ENCODE results near the gene PCSK9. TPM values are rescaled to one million over a fixed set of nuclear protein-coding genes. Genes with fewer than 3 reads are reported as not detected.

PCSK9 gene
- total RNA-seq, 1 experiment from 2014 or later = 0.26 TPM

DNA sequence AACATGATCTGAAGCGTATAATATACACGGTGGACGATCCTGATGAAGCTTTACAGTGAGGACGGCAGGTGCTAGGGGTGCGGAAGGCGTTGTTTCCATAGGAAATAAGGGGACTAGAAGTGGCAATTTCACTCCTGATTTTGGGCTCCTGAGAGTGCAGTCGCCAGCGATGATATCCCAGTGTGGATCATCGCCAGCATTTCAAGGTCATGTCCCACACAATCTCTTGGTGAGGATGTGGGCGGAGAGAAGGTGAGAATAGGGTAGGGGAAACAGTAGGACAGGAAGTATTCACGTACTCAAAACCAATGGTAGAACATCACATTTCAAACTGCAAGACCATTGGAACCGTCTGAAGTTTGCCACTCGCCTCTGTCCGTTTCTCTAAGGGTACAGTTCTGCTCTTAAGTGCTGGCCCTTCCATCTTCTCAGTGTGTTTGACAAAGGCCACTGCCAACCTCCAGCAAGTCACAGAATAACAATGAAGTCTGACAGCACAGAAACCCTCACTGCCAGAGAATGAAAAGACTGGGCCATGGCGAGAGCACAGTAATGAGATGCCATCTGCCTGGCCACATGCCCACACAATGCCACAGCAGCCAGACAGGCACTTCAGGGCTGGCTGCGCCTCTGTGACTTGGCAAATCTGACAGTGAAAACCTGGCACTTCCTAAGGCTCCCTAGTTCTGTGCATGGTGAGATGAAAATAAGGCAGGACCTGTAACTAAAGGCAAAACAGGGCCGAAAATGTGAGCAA is 27.9 kb downstream of the PCSK9 start:
- intact Hi-C loops (cut with micrococcal nuclease; ENCODE audit: unreplicated experiment) = no loop called here
- CTCF ChIA-PET = no interaction called here

DNA sequence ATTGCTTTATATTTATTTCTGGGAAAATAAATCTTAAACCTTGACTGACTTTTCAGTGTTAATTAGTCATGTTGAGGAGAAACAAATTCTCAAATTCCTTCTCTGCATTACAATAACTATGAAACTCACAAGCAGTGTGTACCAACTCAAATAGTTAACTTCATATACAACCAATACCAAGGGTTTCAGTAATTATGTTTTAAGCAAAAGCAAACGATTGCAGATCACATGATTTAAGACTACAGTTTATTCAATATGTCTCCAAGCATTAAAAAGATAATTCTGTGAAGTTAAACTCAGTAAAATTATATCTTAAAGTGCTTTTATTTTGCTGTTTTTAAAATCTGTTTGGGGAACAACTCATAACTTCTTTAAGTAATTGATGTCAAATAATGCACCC is 28.6 kb downstream of the PCSK9 start:
- H3K27me3 ChIP-seq (ENCODE audit: control insufficient read depth, insufficient read depth, low read length) = no peaks in the 10 kb centered on the region
- ATAC-seq (no peak), DNase-seq (ENCODE audit: low read depth, low spot score) (no peak)
- intact Hi-C loops (cut with micrococcal nuclease; ENCODE audit: unreplicated experiment) (no loop called here), in situ Hi-C loops (cut with HindIII; ENCODE audit: low pct_unique_long_range_greater_than_20kb, low sequenced_read_pairs) (no loop called here)
- TF ChIP-seq TCF7L2 (IDR thresholded peaks at IDR 0.05; ENCODE audit: low read depth, low read length) = no peak
- no peak for TF ChIP-seq POLR2AphosphoS5 (IDR thresholded peaks at IDR 0.05; ENCODE audit: low read depth, low read length)
- TF ChIP-seq, protein P1, sequence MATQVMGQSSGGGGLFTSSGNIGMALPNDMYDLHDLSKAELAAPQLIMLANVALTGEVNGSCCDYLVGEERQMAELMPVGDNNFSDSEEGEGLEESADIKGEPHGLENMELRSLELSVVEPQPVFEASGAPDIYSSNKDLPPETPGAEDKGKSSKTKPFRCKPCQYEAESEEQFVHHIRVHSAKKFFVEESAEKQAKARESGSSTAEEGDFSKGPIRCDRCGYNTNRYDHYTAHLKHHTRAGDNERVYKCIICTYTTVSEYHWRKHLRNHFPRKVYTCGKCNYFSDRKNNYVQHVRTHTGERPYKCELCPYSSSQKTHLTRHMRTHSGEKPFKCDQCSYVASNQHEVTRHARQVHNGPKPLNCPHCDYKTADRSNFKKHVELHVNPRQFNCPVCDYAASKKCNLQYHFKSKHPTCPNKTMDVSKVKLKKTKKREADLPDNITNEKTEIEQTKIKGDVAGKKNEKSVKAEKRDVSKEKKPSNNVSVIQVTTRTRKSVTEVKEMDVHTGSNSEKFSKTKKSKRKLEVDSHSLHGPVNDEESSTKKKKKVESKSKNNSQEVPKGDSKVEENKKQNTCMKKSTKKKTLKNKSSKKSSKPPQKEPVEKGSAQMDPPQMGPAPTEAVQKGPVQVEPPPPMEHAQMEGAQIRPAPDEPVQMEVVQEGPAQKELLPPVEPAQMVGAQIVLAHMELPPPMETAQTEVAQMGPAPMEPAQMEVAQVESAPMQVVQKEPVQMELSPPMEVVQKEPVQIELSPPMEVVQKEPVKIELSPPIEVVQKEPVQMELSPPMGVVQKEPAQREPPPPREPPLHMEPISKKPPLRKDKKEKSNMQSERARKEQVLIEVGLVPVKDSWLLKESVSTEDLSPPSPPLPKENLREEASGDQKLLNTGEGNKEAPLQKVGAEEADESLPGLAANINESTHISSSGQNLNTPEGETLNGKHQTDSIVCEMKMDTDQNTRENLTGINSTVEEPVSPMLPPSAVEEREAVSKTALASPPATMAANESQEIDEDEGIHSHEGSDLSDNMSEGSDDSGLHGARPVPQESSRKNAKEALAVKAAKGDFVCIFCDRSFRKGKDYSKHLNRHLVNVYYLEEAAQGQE (IDR thresholded peaks at IDR 0.05; ENCODE audit: insufficient read depth in 1 of 2, low read depth in 2 of 2, low read length in 1 of 2) = no peak
- TF ChIP-seq SIN3A (IDR thresholded peaks at IDR 0.05; ENCODE audit: borderline replicate concordance, insufficient read depth, low read depth, low read length) = no peak
- TF ChIP-seq, protein P2, sequence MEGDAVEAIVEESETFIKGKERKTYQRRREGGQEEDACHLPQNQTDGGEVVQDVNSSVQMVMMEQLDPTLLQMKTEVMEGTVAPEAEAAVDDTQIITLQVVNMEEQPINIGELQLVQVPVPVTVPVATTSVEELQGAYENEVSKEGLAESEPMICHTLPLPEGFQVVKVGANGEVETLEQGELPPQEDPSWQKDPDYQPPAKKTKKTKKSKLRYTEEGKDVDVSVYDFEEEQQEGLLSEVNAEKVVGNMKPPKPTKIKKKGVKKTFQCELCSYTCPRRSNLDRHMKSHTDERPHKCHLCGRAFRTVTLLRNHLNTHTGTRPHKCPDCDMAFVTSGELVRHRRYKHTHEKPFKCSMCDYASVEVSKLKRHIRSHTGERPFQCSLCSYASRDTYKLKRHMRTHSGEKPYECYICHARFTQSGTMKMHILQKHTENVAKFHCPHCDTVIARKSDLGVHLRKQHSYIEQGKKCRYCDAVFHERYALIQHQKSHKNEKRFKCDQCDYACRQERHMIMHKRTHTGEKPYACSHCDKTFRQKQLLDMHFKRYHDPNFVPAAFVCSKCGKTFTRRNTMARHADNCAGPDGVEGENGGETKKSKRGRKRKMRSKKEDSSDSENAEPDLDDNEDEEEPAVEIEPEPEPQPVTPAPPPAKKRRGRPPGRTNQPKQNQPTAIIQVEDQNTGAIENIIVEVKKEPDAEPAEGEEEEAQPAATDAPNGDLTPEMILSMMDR (IDR thresholded peaks at IDR 0.05) = no peak
- POLR2A ChIA-PET = no interaction called here
- no peak overlapping the region for H3K27ac ChIP-seq (ENCODE audit: low read length)
- H3K36me3 ChIP-seq (ENCODE audit: control insufficient read depth, insufficient read depth, low read length) = peaks cover 29% of the 10 kb centered on the region
- H3K4me1 ChIP-seq (ENCODE audit: control insufficient read depth, insufficient read depth, low read length) = peaks cover 14% of the 10 kb centered on the region
- no TSS peak for BruUV-seq (replicated peaks)
- no peaks in the 10 kb centered on the region for H3K9me3 ChIP-seq (ENCODE audit: control insufficient read depth, insufficient read depth, low read depth, low read length)
- CTCF ChIA-PET = no interaction called here
- no peak overlapping the region for H3K4me3 ChIP-seq (ENCODE audit: low read depth in 2 of 2, low read length in 2 of 2)

More for the DNA sequence above, 27.9 kb downstream of the PCSK9 start:
- in situ Hi-C loops (cut with HindIII; ENCODE audit: low pct_unique_long_range_greater_than_20kb, low sequenced_read_pairs) = no loop called here
- Histone ChIP-seq H3K27ac (ENCODE audit: low read length) (no peak overlapping the region), H3K4me3 (ENCODE audit: low read depth in 2 of 2, low read length in 2 of 2) (no peak overlapping the region), H3K4me1 (ENCODE audit: control insufficient read depth, insufficient read depth, low read length) (peaks cover 14% of the 10 kb centered on the region), H3K27me3 (ENCODE audit: control insufficient read depth, insufficient read depth, low read length) (no peaks in the 10 kb centered on the region), H3K9me3 (ENCODE audit: control insufficient read depth, insufficient read depth, low read depth, low read length) (no peaks in the 10 kb centered on the region), H3K36me3 (ENCODE audit: control insufficient read depth, insufficient read depth, low read length) (peaks cover 22% of the 10 kb centered on the region)
- no peak for TF ChIP-seq TCF7L2 (IDR thresholded peaks at IDR 0.05; ENCODE audit: low read depth, low read length)
- BruUV-seq (replicated peaks) = no TSS peak
- ATAC-seq (no peak), DNase-seq (ENCODE audit: low read depth, low spot score) (no peak)
- POLR2A ChIA-PET = no interaction called here

DNA sequence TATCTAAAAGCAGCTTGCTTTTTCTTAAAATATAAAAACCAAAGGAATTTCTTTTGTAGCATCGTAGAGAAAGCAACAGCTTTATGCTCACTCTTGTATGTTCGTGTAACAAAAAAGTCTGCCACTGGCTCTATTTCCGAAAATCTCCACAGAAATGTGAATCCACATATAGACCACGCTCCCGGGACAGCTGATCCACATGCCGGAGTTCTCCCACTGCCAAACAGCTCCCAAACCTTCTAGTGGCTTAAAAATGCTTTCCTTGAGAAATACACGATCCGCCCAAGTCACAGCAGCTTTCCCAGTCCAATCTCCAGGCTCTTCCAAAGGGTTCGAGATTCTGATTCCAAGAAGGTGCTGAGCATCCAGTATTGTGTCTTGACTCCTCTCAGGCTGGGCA is 29.3 kb downstream of the PCSK9 start:
- Histone ChIP-seq H3K9me3 (ENCODE audit: control insufficient read depth, insufficient read depth, low read depth, low read length) (no peaks in the 10 kb centered on the region), H3K4me3 (ENCODE audit: low read depth in 2 of 2, low read length in 2 of 2) (no peak overlapping the region), H3K4me1 (ENCODE audit: control insufficient read depth, insufficient read depth, low read length) (peaks cover 14% of the 10 kb centered on the region), H3K36me3 (ENCODE audit: control insufficient read depth, insufficient read depth, low read length) (peaks cover 35% of the 10 kb centered on the region), H3K27ac (ENCODE audit: low read length) (no peak overlapping the region), H3K27me3 (ENCODE audit: control insufficient read depth, insufficient read depth, low read length) (no peaks in the 10 kb centered on the region)
- POLR2A ChIA-PET = no interaction called here
- ATAC-seq (no peak), DNase-seq (ENCODE audit: low read depth, low spot score) (no peak)
- no TSS peak for BruUV-seq (replicated peaks)
- CTCF ChIA-PET = no interaction called here
- intact Hi-C loops (cut with micrococcal nuclease; ENCODE audit: unreplicated experiment) (no loop called here), in situ Hi-C loops (cut with HindIII; ENCODE audit: low pct_unique_long_range_greater_than_20kb, low sequenced_read_pairs) (no loop called here)
- TF ChIP-seq, protein P1 (IDR thresholded peaks at IDR 0.05; ENCODE audit: insufficient read depth in 1 of 2, low read depth in 2 of 2, low read length in 1 of 2) = no peak
- TF ChIP-seq SIN3A (IDR thresholded peaks at IDR 0.05; ENCODE audit: borderline replicate concordance, insufficient read depth, low read depth, low read length) = no peak

Measured in Panc1 (cell line).